Upper lobe of left lung (tissue), 6 donors: ENCODE measurements around the gene CD8A. TPM values are rescaled to one million over a fixed set of nuclear protein-coding genes. Genes with fewer than 3 reads are reported as not detected.

ENCODE experiments used
- ATAC-seq, 2 donors: fragments of 200-7000 bp; cut with Tn5 transposase; one replicate each; pipeline ENCODE4 v1.9.1; 2022; ENCODE audit warnings: mild to moderate bottlenecking in 2 of 2, moderate library complexity in 2 of 2; ENCODE audit not compliant: low FRiP score in 2 of 2
- DNase-seq, 2 donors: peaks; one replicate each; pipeline ENCODE4 v3.0.0-alpha.2; 2019 to 2020
- H3K27ac ChIP-seq, 4 donors: fragments of 200-600 bp; sonication (generic); one replicate each; pipeline ENCODE4 v1.5.1; 2016 to 2019
- H3K27me3 ChIP-seq, 4 donors: fragments of 200-600 bp; sonication (generic); one replicate each; pipeline ENCODE4 v1.5.1; 2017 to 2019
- H3K36me3 ChIP-seq, 4 donors: fragments of 200-600 bp; sonication (generic); one replicate each; pipeline ENCODE4 v1.5.1; 2016 to 2019
- H3K4me1 ChIP-seq, 4 donors: fragments of 200-600 bp; sonication (generic); one replicate each; pipeline ENCODE4 v1.5.1; 2018 to 2019
- H3K4me3 ChIP-seq, 4 donors: fragments of 200-600 bp; sonication (generic); one replicate each; pipeline ENCODE4 v1.5.1; 2017 to 2019; ENCODE audit warnings: mild to moderate bottlenecking in 2 of 4, moderate library complexity in 1 of 4
- H3K9me3 ChIP-seq, 4 donors: fragments of 200-600 bp; sonication (generic); one replicate each; pipeline ENCODE4 v1.5.1; 2018 to 2019
- CTCF ChIP-seq, 6 experiments: fragments of 450-650 bp in 4 of 6; fragments of 200-600 bp in 2 of 6; sonication (generic) in 2 of 6; IDR thresholded peaks; one replicate each; pipeline ENCODE4 v1.5.1; 2016 to 2019; ENCODE audit warnings: antibody characterized with exemption in 6 of 6
- EP300 ChIP-seq, 4 donors: sonication (generic); formaldehyde crosslinking; IDR thresholded peaks; one replicate each; pipeline ENCODE4 v1.5.1; 2017; ENCODE audit warnings: antibody characterized with exemption in 4 of 4, control low read depth in 2 of 4
- POLR2A ChIP-seq, 4 donors: fragments of 450-650 bp; IDR thresholded peaks; one replicate each; pipeline ENCODE4 v1.5.1; 2016 to 2017; ENCODE audit warnings: antibody characterized with exemption in 4 of 4, mild to moderate bottlenecking in 2 of 4
- POLR2AphosphoS5 ChIP-seq, 2 donors: sonication (generic); formaldehyde crosslinking; IDR thresholded peaks; one replicate each; pipeline ENCODE4 v1.5.1; 2017; ENCODE audit warnings: antibody characterized with exemption in 2 of 2
- WGBS, 2 donors: methylation state at CpG; one replicate each; pipeline ENCODE4 v1.1.5; 2017 to 2018; 5-methylcytosine and 5-hydroxymethylcytosine counted together
- total RNA-seq, 6 donors: library from RNA; depleted of rRNA in 4 of 6; stranded (reverse); fragments of >200 nt in 4 of 6; gene quantifications; one replicate each; pipeline versions ENCODE4 v1.1.0 to v1.2.1, GENCODE V29; 2016 to 2021
- donor health status: DM: no; HTN: no; CAD: no; lungs with moderate emphysema.
- donor health status: DM: no; HTN: yes; CAD: no; lungs with severe emphysema.

CD8A gene
- total RNA-seq, 6 donors from 2014 or later = 4.1 to 5.6 (median 4.7) TPM

DNA sequence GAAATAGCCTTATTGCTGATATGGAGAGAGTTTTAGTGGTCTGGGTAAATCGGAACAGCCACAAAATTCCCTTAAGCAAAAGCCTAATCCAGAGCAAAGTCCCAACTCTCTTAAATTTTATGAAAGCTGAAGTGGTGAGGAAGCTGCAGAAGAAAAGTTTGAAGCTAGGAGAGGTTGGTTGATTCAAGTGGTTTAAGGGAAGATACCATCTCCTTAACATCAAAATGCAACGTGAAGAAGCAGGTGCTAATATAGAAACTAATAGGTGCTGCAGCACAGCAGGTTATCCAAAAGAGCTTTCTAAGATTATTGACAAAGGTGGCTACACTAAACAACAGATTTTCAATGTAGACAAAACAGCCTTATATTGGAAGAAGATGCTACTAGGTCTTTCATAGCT is 28.2 kb upstream of the CD8A start:
- Histone ChIP-seq H3K27ac (no peak overlapping the region), H3K4me1 (no peaks in the 10 kb centered on the region), H3K36me3 (no peaks in the 10 kb centered on the region), H3K27me3 (no peaks in the 10 kb centered on the region), H3K9me3 (peaks cover 0 to 6% (median 2%) of the 10 kb centered on the region in 4 donors), H3K4me3 (no peak overlapping the region)
- no peak for TF ChIP-seq EP300 (IDR thresholded peaks at IDR 0.05)
- TF ChIP-seq POLR2A (IDR thresholded peaks at IDR 0.05) = no peak
- no peak for TF ChIP-seq POLR2AphosphoS5 (IDR thresholded peaks at IDR 0.05)
- TF ChIP-seq CTCF (IDR thresholded peaks at IDR 0.05) = no peak
- no peak for DNase-seq
- 82 to 90% methylated on average over 2 of the region's 2 CpGs for WGBS, 2 donors
- no peak for ATAC-seq

GRCh38 chr2:86818114-86818801 is 27.5 kb upstream of the CD8A start:
- Histone ChIP-seq H3K27ac (no peak overlapping the region), H3K9me3 (peaks cover 0 to 6% (median 2%) of the 10 kb centered on the region in 4 donors), H3K4me3 (no peak overlapping the region), H3K27me3 (no peaks in the 10 kb centered on the region), H3K36me3 (no peaks in the 10 kb centered on the region), H3K4me1 (no peaks in the 10 kb centered on the region)
- 90 to 97% methylated on average over 4 of the region's 4 CpGs for WGBS, 2 donors
- TF ChIP-seq POLR2AphosphoS5 (IDR thresholded peaks at IDR 0.05) (no peak), POLR2A (IDR thresholded peaks at IDR 0.05) (no peak), CTCF (IDR thresholded peaks at IDR 0.05) (no peak), EP300 (IDR thresholded peaks at IDR 0.05) (no peak)
- no peak for ATAC-seq
- DNase-seq = no peak

DNA sequence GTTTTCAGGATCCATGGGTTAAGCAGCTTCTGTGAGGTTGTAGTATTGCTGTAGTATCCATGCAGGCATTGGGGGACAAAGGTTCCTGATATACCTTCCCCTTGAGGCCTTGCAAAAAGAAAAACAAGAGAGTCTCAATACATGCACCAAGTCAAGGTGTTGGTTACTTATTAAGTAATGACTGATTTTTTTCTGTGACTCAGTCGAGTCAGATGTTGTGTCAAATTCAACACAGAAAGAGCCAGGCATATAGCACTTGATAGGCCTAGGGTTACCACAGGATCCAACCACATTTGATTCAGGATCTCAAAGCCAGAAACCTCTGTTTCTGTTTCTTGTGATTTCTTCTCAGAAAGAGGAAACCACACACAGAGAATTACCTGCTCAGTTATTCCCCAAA is 24.9 kb upstream of the CD8A start:
- DNase-seq (no peak), ATAC-seq (no peak)
- TF ChIP-seq EP300 (IDR thresholded peaks at IDR 0.05) = no peak
- TF ChIP-seq CTCF (IDR thresholded peaks at IDR 0.05) = no peak
- TF ChIP-seq POLR2A (IDR thresholded peaks at IDR 0.05) = no peak
- no peak for TF ChIP-seq POLR2AphosphoS5 (IDR thresholded peaks at IDR 0.05)
- Histone ChIP-seq H3K9me3 (no peaks in the 10 kb centered on the region), H3K4me3 (no peak overlapping the region), H3K27me3 (no peaks in the 10 kb centered on the region), H3K27ac (no peak overlapping the region), H3K36me3 (no peaks in the 10 kb centered on the region), H3K4me1 (no peaks in the 10 kb centered on the region)
- 73 to 79% methylated on average over 1 of the region's 1 CpG for WGBS, 2 donors

- peak overlapping the region in 3 of 4 donors; percentile 4 to 20 (median 7) for H3K4me3 ChIP-seq
- ATAC-seq (no peak), DNase-seq (peak in 1 of 2 donors; percentile 85)
- H3K4me1 ChIP-seq = peaks cover 22 to 29% (median 24%) of the 10 kb centered on the region in 4 donors
- H3K36me3 ChIP-seq = no peaks in the 10 kb centered on the region
- no peaks in the 10 kb centered on the region for H3K9me3 ChIP-seq
- 25 to 35% methylated on average over 34 to 35 of the region's 43 CpGs for WGBS, 2 donors
- peak overlapping the region in 2 of 4 donors; percentile 4 to 26 for H3K27ac ChIP-seq
- H3K27me3 ChIP-seq = peaks cover 0 to 23% (median 13%) of the 10 kb centered on the region in 4 donors
- TF ChIP-seq EP300 (IDR thresholded peaks at IDR 0.05) (no peak), POLR2A (IDR thresholded peaks at IDR 0.05) (no peak), CTCF (IDR thresholded peaks at IDR 0.05) (no peak), POLR2AphosphoS5 (IDR thresholded peaks at IDR 0.05) (no peak)
Observed at GRCh38 chr2:86809481-86810121, 18.9 kb upstream of the CD8A start.
